Memory B cell (primary cell): ENCODE measurements around the gene NEK9.
"Not testable (repeated sequence)": the region's sequence is repeated elsewhere in the genome, so short reads cannot be mapped to it uniquely, and the experiment has no call there.

Experiments used
- ATAC-seq: fragments of 150-1000 bp; cut with Tn5 transposase; 2 replicates; pipeline ENCODE4 v1.10.0; 2021; ENCODE audit warnings: low read depth, mild to moderate bottlenecking, moderate library complexity
- DNase-seq, 2 donors: peaks; one replicate each; pipeline ENCODE4 v3.0.0; 2022; ENCODE audit warnings: low spot score in 2 of 2
- H3K27ac Mint-ChIP-seq: one replicate; pipeline ENCODE4 v1.8.0; 2022; ENCODE audit warnings: mild to moderate bottlenecking, moderate library complexity, mixed read lengths
- H3K27me3 Mint-ChIP-seq: one replicate; pipeline ENCODE4 v1.8.0; 2022; ENCODE audit warnings: mixed read lengths
- H3K36me3 Mint-ChIP-seq: one replicate; pipeline ENCODE4 v1.8.0; 2022; ENCODE audit warnings: mild to moderate bottlenecking, mixed read lengths
- H3K4me1 Mint-ChIP-seq: one replicate; pipeline ENCODE4 v1.8.0; 2022; ENCODE audit warnings: mixed read lengths
- H3K4me3 Mint-ChIP-seq: one replicate; pipeline ENCODE4 v1.8.0; 2022; ENCODE audit warnings: mild to moderate bottlenecking, moderate library complexity, mixed read lengths
- H3K9me3 Mint-ChIP-seq: one replicate; pipeline ENCODE4 v1.8.0; 2022; ENCODE audit warnings: mixed read lengths

The NEK9 gene

DNA sequence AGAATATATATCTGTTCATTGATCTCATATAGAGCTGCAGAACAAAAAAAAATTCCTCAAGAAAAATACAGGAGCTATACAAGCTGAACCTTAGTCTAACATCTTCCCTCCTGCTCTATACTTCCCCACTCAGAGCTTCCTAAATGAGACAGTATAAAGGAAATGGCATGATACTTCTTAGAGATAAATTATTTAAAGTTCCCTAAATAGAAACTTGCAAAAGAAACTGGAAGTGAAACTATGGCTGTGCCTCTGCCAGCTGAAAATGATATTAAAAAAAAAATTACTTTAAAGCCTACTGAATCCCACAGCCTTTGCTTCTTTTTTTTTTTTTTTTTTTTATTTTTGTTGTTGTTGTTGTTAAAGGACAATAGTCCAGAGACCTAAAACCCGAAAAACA, 11.6 kb upstream of the NEK9 start:
- DNase-seq (peak in 1 of 2 donors; percentile 2), ATAC-seq (peak; percentile 94)
- H3K4me3 Mint-ChIP-seq, result peak overlapping the region; percentile 53
- H3K27ac Mint-ChIP-seq, result peak overlapping the region; percentile 70
- no peaks in the 10 kb centered on the region for H3K9me3 Mint-ChIP-seq
- peaks cover 20% of the 10 kb centered on the region for H3K36me3 Mint-ChIP-seq
- H3K27me3 Mint-ChIP-seq, result no peaks in the 10 kb centered on the region
- H3K4me1 Mint-ChIP-seq, result peaks cover 21% of the 10 kb centered on the region

DNA sequence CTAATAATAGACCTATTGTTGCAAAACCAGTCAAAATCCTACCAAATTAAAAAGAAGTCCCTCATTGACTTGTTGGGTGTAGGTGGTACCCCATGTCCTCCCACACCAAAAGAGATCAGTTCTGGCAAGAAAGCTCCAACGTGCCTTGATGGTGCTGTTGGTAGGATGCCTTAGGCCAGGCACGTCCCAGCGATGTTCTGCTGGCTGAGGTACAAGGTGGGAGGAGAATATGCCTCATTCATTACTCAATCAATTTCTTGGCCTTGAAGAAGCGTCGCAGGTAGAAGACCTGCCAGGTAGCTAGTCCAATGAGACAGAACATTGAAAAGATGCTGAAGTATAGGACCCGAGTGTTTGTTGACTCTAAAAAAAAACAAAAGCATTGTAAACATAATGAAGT, 7.8 kb upstream of the NEK9 start:
- DNase-seq, result no peak
- H3K27me3 Mint-ChIP-seq, result no peaks in the 10 kb centered on the region
- peaks cover 25% of the 10 kb centered on the region for H3K36me3 Mint-ChIP-seq
- H3K4me1 Mint-ChIP-seq, result peaks cover 11% of the 10 kb centered on the region
- no peak for ATAC-seq
- H3K4me3 Mint-ChIP-seq, result no peak overlapping the region
- no peaks in the 10 kb centered on the region for H3K9me3 Mint-ChIP-seq
- peak overlapping the region; percentile 64 for H3K27ac Mint-ChIP-seq

DNA sequence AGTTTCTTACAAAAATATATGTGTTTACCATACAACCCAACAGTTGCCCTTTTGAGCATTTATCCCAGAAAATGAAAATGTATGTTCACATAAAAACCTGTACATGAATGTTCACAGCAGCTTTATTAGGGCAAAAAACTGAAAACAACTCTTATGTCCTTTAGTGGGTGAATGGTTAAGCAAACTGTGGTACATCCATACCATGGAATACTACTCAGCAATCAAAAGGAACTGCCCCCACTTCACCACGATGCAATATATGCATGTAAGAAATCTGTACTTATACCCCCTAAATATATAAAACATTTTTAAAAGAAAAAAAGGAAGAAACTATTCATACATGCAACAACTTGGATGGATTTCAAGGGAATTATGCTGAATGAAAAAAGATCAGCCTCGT, 6.7 kb upstream of the NEK9 start:
- Mint-ChIP-seq H3K27me3 (no peaks in the 10 kb centered on the region), H3K36me3 (peaks cover 25% of the 10 kb centered on the region), H3K9me3 (no peaks in the 10 kb centered on the region), H3K4me1 (peaks cover 9% of the 10 kb centered on the region), H3K4me3 (no peak overlapping the region), H3K27ac (peak overlapping the region; percentile 64)
- no peak for DNase-seq
- no peak for ATAC-seq

DNA sequence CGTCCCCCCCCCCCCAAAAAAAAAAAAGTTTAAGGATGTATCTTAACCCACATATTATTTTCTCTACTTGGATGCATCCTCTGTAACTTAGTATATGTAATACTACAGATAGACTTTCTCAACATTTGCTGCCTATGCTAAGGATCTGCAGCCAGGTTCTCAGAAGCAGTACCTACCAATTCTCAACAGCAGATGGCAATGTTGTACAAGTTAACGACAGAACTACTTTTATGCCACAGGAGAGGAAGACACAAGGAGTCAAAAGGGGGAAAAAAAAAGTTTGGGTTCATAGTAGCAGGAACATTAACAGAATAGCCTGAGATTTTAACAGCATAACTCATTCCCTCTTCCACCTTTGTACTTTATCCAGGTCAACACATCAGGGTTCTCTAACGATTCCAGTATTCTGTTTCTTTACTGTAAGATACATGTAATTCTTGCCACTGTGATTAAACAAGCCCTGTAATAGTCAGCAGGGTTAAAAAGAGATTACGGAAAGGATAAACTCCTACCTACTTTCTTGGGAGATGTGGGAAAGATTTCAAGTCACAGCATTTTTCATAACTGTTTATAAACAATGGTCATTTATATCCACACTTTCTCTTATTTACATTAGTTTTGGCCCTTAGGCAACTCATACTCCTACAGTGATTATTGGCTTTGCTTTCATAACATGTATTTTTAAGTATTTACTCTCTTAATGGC, 5.7 kb upstream of the NEK9 start:
- peaks cover 23% of the 10 kb centered on the region for H3K36me3 Mint-ChIP-seq
- no peak overlapping the region for H3K4me3 Mint-ChIP-seq
- peaks cover 7% of the 10 kb centered on the region for H3K4me1 Mint-ChIP-seq
- peak; percentile 63 to 77 for DNase-seq
- peak; percentile 87 for ATAC-seq
- peak overlapping the region; percentile 29 for H3K27ac Mint-ChIP-seq
- H3K9me3 Mint-ChIP-seq, result no peaks in the 10 kb centered on the region
- H3K27me3 Mint-ChIP-seq, result no peaks in the 10 kb centered on the region

DNA sequence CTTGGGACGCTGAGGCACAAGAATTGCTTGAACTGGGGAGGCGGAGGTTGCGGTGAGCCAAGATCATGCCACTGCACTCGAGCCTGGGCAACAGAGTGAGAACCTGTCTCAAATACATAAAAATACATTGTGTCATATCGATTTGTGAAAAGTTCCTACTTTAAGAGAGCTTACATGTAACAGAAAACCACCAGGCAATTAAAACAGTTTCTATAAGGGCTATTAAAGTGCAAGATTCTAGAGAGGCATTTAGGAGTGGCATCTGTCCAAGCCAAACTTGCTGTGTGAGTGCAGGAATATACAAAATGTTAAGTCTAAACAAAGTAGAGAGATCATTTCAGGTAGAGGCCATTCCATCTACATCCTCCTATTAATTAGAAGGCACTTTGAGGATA, 1.7 kb upstream of the NEK9 start:
- H3K9me3 Mint-ChIP-seq, result no peaks in the 10 kb centered on the region
- peaks cover 5% of the 10 kb centered on the region for H3K36me3 Mint-ChIP-seq
- no peak for DNase-seq
- peak overlapping the region; percentile 21 for H3K4me3 Mint-ChIP-seq
- ATAC-seq, result no peak
- H3K27me3 Mint-ChIP-seq, result no peaks in the 10 kb centered on the region
- H3K4me1 Mint-ChIP-seq, result peaks cover 31% of the 10 kb centered on the region
- H3K27ac Mint-ChIP-seq, result no peak overlapping the region

DNA sequence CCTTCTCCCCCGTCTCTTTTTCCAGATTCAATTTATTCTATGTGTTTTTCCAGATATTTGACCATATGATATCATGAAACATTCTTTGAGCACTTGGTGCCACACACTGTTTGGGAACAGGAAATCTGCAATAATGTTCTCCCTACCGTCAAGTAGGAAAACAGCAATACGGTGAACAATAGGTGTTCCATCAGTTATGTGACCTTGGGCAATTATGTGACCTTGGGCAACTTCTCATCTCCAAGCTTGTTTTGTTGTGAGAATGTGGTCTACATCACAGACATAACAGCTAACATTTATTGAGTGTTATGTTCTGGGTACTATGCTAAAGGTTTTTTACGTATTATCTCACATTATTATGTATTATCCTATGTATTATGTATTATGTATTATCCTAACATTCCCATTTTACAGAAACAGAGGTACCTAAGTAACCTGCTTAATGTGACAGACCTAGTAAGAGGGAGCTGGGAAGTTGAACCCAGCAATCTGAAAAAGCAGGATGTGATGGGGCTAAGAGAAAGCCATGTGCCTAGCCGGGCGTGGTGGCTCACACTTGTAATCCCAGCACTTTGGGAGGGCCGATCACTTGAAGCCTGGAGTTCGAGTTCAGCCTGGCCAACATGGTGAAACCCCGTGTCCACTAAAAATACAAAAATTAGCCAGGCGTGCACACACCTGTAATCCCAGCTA, 1.2 kb upstream of the NEK9 start:
- Mint-ChIP-seq H3K4me1 (peaks cover 31% of the 10 kb centered on the region), H3K27me3 (no peaks in the 10 kb centered on the region), H3K4me3 (peak overlapping the region; percentile 83), H3K9me3 (no peaks in the 10 kb centered on the region), H3K36me3 (peaks cover 2% of the 10 kb centered on the region), H3K27ac (peak overlapping the region; percentile 99)
- ATAC-seq (no peak), DNase-seq (no peak)

DNA sequence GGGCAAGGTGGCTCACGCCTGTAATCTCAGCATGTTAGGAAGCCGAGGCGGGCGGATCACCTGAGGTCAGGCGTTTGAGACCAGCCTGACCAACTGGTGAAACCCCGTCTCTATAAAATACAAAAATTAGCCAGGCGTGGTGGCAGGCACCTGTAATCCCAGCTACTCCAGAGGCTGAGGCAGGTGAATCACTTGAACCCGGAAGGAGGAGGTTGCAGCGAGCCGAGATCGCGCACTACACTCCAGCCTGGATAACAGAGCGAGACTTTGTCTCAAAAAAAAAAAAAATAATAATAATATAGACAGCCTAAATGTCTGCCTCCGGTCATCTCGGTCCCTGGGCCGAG, 599 bp upstream of the NEK9 start:
- not testable (repeated sequence) for ATAC-seq

DNA sequence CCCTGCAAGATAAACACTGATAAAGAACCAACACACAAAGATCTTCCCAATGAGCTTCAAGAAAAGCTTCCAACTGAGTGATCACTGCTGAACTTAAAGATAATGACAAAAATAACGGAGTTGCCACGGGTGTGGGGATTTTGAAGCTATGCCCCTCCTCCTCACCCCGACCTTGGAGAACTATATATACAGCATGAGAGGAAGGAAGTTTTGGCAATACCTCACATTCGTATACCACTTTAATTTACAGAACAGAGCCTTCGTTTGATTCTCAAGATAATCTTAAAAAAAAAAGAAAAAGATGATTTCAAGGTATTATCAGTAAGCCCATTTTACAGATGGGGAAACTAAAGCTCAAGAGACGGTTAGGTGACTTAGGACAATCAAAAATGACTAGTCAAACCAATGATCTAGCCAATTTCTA, 715 bp downstream of the NEK9 start:
- peaks cover 4% of the 10 kb centered on the region for H3K36me3 Mint-ChIP-seq
- ATAC-seq (peak; percentile 21), DNase-seq (peak in 1 of 2 donors; percentile 14)
- no peaks in the 10 kb centered on the region for H3K9me3 Mint-ChIP-seq
- H3K27ac Mint-ChIP-seq, result peak overlapping the region; percentile 99
- peak overlapping the region; percentile 94 for H3K4me3 Mint-ChIP-seq
- no peaks in the 10 kb centered on the region for H3K27me3 Mint-ChIP-seq
- H3K4me1 Mint-ChIP-seq, result peaks cover 31% of the 10 kb centered on the region

More for the DNA sequence above, 599 bp upstream of the NEK9 start:
- not testable (repeated sequence) for H3K36me3 Mint-ChIP-seq, DNase-seq, H3K9me3 Mint-ChIP-seq, H3K27me3 Mint-ChIP-seq
- Mint-ChIP-seq H3K4me1 (peaks cover 31% of the 10 kb centered on the region), H3K4me3 (peak overlapping the region; percentile 94), H3K27ac (peak overlapping the region; percentile 99)

DNA sequence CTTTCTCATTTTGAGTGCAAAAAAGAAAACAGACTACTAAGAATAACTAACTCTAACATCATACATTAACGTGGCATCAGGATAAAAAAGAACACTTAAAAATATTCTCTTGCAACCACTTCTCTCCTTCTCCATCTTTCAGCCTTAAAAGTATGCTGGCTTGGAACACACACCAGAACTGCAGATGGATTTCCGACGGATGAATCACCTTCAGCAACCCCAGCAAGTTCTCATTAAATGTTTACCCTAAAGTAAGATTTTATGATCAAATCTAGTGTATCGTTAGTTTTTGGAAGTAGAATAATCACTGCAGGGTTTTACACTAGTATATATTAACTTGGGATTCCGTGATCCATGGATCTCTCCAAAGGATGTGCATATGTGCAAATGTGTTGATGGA, 1.2 kb downstream of the NEK9 start:
- H3K27ac Mint-ChIP-seq, result peak overlapping the region; percentile 99
- peaks cover 31% of the 10 kb centered on the region for H3K4me1 Mint-ChIP-seq
- H3K36me3 Mint-ChIP-seq, result peaks cover 4% of the 10 kb centered on the region
- ATAC-seq (no peak), DNase-seq (no peak)
- no peaks in the 10 kb centered on the region for H3K27me3 Mint-ChIP-seq
- H3K4me3 Mint-ChIP-seq, result peak overlapping the region; percentile 94
- no peaks in the 10 kb centered on the region for H3K9me3 Mint-ChIP-seq

DNA sequence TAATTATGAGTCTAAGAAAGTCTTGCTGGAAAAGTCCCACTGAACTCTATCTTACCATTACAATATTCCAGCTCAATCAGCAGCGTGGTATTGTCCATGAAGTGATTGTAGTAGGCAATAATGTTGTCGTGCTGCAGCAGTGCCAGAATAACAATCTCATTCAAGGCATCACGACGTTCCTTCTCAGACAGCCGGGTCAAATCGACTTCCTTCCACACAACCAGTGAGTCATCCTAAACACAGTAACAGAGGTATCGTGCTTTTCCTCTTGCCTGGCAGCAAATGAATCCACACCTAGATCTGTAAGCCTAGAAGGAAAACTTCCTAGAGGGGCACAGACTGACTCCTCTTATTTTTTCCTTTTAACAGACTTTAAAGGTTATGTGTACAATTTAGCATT, 2.9 kb downstream of the NEK9 start:
- no peak overlapping the region for H3K4me3 Mint-ChIP-seq
- no peaks in the 10 kb centered on the region for H3K27me3 Mint-ChIP-seq
- ATAC-seq (no peak), DNase-seq (no peak)
- H3K36me3 Mint-ChIP-seq, result peaks cover 8% of the 10 kb centered on the region
- no peaks in the 10 kb centered on the region for H3K9me3 Mint-ChIP-seq
- H3K4me1 Mint-ChIP-seq, result peaks cover 31% of the 10 kb centered on the region
- H3K27ac Mint-ChIP-seq, result peak overlapping the region; percentile 87

DNA sequence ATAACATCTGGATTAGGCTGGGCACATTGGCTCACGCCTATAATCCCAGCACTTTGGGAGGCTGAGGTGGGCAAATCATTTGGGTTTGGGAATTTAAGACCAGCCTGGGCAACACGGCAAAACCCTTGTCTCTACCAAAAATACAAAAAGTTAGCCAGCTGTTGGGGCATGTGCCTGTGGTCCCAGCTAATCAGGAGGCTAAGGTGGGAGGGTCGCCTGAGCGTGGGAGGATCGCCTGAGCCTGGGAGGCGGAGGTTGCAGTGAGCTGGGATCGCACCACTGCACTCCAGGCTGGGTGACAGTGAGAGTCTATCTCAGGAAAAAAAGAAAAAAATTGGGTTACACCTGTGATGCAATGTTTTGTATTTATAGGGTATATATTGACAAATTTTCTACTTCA, 5.3 kb downstream of the NEK9 start:
- Mint-ChIP-seq H3K4me3 (no peak overlapping the region), H3K36me3 (peaks cover 11% of the 10 kb centered on the region), H3K27ac (no peak overlapping the region), H3K4me1 (peaks cover 21% of the 10 kb centered on the region), H3K9me3 (no peaks in the 10 kb centered on the region), H3K27me3 (no peaks in the 10 kb centered on the region)
- no peak for DNase-seq
- ATAC-seq, result no peak

DNA sequence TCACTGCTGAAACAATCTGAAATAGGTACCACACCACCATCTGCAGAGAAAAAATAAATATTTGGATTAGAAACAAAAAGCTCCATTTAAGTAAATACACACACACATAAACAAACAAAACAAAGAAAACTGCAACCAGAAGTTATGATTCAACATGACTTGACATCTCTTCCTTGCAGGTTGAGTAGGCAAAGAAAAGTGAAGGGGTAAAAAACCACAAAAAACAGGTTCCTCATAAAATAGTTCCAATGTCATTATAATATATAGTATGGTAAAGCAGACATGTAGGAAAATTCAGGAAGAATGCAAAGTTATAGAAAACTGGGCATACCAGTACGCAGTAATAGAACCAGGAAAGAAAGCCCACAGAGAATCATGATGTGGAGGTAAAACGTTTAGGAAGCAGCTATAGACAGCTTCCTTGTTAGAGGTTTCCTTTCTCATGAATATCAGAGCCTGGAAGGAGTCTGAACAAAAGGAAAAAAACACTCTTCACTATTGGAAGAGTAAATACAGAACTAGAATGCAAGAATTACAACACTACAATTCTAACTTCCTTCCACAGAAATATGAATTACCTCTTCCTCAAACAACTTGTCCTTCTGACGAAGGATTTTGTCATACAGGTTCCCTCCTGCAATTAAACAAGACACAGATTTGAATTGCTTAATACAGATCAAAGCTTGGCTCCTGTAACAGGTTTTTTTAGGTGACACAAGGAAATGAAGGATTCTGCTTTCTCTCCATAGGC, 6.1 kb downstream of the NEK9 start:
- Mint-ChIP-seq H3K9me3 (no peaks in the 10 kb centered on the region), H3K36me3 (peaks cover 11% of the 10 kb centered on the region), H3K27ac (no peak overlapping the region), H3K4me3 (no peak overlapping the region), H3K27me3 (no peaks in the 10 kb centered on the region), H3K4me1 (peaks cover 14% of the 10 kb centered on the region)
- no peak for ATAC-seq
- DNase-seq, result no peak

DNA sequence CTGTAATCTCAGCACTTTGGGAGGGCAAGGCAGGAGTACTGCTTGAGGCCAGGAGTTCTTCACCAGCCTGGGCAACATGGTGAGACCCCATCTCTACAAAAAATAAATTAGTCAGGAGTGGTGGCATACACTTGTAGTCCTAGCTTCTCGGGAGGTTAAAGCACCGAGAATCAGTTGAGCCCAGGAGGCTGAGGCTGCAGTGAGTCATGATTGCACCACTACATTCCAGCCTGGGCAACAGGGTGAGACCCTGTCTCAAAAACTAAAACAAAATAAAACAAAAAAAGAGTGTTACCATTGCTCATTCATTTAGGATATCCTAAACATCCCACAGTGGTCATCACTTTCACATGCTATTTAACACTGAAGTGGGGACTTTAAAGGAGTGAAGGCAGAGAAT, 7.8 kb downstream of the NEK9 start:
- H3K9me3 Mint-ChIP-seq, result no peaks in the 10 kb centered on the region
- peaks cover 15% of the 10 kb centered on the region for H3K36me3 Mint-ChIP-seq
- no peak for DNase-seq
- no peaks in the 10 kb centered on the region for H3K27me3 Mint-ChIP-seq
- no peak overlapping the region for H3K4me3 Mint-ChIP-seq
- no peak for ATAC-seq
- H3K4me1 Mint-ChIP-seq, result peaks cover 3% of the 10 kb centered on the region
- no peak overlapping the region for H3K27ac Mint-ChIP-seq

DNA sequence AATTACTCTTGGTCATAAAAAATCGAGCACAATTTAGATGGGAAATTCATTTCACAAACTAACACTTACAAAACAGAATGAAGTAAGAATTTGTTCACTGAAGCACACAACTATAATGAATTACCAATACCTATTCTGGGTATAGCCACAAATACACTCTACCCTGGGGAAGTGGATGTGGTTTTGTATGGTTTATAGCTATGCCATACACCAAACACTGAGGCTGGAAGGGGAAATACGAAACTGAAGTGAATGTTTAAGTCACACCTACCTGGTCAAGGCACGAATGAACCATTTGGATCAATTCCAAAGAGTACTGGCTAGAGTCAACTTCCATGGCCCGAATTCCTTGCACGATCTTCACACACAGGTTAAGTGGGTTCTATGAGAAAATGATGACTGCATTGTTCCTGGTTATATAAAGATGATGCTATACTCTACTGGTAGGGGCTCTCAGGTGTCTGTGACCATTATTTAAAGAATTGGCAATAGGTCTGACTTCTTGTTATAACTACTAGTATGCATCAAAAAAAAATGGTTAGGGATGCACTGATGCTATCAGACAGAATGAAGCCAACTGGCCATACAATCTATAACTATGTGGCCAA, 12.8 kb downstream of the NEK9 start:
- no peak overlapping the region for H3K4me3 Mint-ChIP-seq
- H3K36me3 Mint-ChIP-seq, result peaks cover 31% of the 10 kb centered on the region
- DNase-seq (no peak), ATAC-seq (no peak)
- no peaks in the 10 kb centered on the region for H3K27me3 Mint-ChIP-seq
- no peaks in the 10 kb centered on the region for H3K4me1 Mint-ChIP-seq
- no peak overlapping the region for H3K27ac Mint-ChIP-seq
- no peaks in the 10 kb centered on the region for H3K9me3 Mint-ChIP-seq
